Testis (tissue), 3 donors: ENCODE results near the gene COX6A2. TPM values are rescaled to one million over a fixed set of nuclear protein-coding genes. Genes with fewer than 3 reads are reported as not detected.

ENCODE experiments used
- DNase-seq: peaks from one replicate; pipeline ENCODE4 v3.0.0-alpha.2; 2019
- H3K27ac ChIP-seq, 2 donors: fragments of 200-600 bp; sonication (generic); one replicate each; pipeline ENCODE4 v1.5.1; 2019
- H3K27me3 ChIP-seq: fragments of 200-600 bp; sonication (generic); one replicate; pipeline ENCODE4 v1.5.1; 2019
- H3K36me3 ChIP-seq: fragments of 200-600 bp; sonication (generic); one replicate; pipeline ENCODE4 v1.5.1; 2017; ENCODE audit warnings: low read depth; ENCODE audit errors: missing control alignments
- H3K4me1 ChIP-seq: fragments of 200-600 bp; sonication (generic); one replicate; pipeline ENCODE4 v1.5.1; 2019
- H3K4me3 ChIP-seq, 2 donors: fragments of 200-600 bp; sonication (generic); one replicate each; pipeline ENCODE4 v1.5.1; 2017 to 2019
- H3K9me3 ChIP-seq: fragments of 200-600 bp; sonication (generic); one replicate; pipeline ENCODE4 v1.5.1; 2017
- CTCF ChIP-seq, 3 experiments: fragments of 450-650 bp in 2 of 3; fragments of 200-600 bp in 1 of 3; sonication (generic) in 1 of 3; IDR thresholded peaks; one replicate each; pipeline ENCODE4 v1.5.1; 2016 to 2019; ENCODE audit warnings: antibody characterized with exemption in 3 of 3, mild to moderate bottlenecking in 2 of 3, moderate library complexity in 1 of 3
- POLR2A ChIP-seq: fragments of 450-650 bp; IDR thresholded peaks from one replicate; pipeline ENCODE4 v1.6.1; 2017; ENCODE audit warnings: antibody characterized with exemption, mild to moderate bottlenecking, moderate library complexity
- WGBS, 2 donors: methylation state at CpG; one replicate each; pipeline ENCODE4 v1.1.5; 2018; 5-methylcytosine and 5-hydroxymethylcytosine counted together
- intact Hi-C: fragments of 100-400 bp; cut with DNase I; formaldehyde crosslinking; loops from one replicate; pipeline ENCODE4 v1.15.1; 2023; ENCODE audit warnings: low total_unique reads
- polyA plus RNA-seq: library from polyadenylated mRNA; stranded (reverse); fragments of 350-450 nt; fragmentation: Illumina TruSeq; extraction: RNeasy Lipid Tissue Mini Kit (QIAGEN cat#74804); gene quantifications from one replicate; pipeline ENCODE4 v1.2.3, GENCODE V29; 2014; ENCODE audit warnings: low read depth, low replicate concordance; ENCODE audit not compliant: insufficient read depth
- total RNA-seq, 2 donors: library from RNA; depleted of rRNA; stranded (reverse); fragments of >200 nt; gene quantifications; one replicate each; pipeline ENCODE4 v1.2.3, GENCODE V29; 2016

Gene COX6A2
- total and polyA plus RNA-seq, 3 donors from 2014 or later = 1.4 to 14.9 TPM; not detected in 1

DNA sequence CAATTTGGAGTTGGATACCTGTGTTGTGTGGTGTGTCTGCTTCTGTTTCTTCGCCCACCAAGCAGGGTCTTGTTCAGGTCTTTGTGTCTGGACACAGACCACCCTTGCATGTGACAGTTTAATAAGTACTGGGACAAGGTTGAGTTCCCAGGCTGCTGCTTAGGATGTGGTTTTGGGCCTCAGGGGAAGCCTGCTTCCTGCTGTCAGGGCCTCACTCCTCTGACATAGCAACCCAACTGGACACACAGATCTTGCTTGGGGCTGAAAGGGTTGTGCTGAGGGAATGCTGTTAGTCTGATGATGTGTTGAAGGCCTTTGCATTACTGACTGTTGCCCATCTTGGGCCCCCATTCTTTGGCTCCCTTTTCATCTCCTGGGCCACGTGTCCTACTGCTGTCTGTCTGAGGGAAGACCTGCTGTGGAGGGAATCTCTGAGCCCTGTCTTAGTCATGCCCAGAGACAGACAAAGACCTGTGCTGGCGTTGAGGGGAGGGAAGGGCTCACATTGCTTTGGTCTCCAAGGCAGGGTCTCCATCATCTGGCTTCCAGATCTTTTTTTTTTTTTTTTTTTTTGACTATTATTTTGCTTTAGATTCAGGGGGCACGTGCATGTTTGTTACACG, 39.1 kb upstream of the COX6A2 start:
- Histone ChIP-seq H3K4me1 (peaks cover 9% of the 10 kb centered on the region), H3K36me3 (no peaks in the 10 kb centered on the region), H3K27me3 (no peaks in the 10 kb centered on the region), H3K9me3 (no peaks in the 10 kb centered on the region), H3K4me3 (no peak overlapping the region), H3K27ac (no peak overlapping the region)
- DNase-seq = no peak
- TF ChIP-seq POLR2A (no peak), CTCF (IDR thresholded peaks at IDR 0.05) (no peak)
- intact Hi-C loops = no loop called here
- 88 to 89% methylated on average over 4 to 5 of the region's 5 CpGs for WGBS, 2 donors

- H3K27ac ChIP-seq = no peak overlapping the region
- intact Hi-C loops = no loop called here
- H3K4me3 ChIP-seq = no peak overlapping the region
- no peak for DNase-seq
- H3K4me1 ChIP-seq = peaks cover 3% of the 10 kb centered on the region
- no peaks in the 10 kb centered on the region for H3K36me3 ChIP-seq
- no peaks in the 10 kb centered on the region for H3K27me3 ChIP-seq
- H3K9me3 ChIP-seq = no peaks in the 10 kb centered on the region
- 94 to 97% methylated on average over 3 to 18 of the region's 18 CpGs for WGBS, 2 donors
- TF ChIP-seq CTCF (IDR thresholded peaks at IDR 0.05) = no peak
- no peak for TF ChIP-seq POLR2A
Observed at GRCh38 chr16:31466381-31466841, 38.3 kb upstream of the COX6A2 start.

- TF ChIP-seq CTCF (IDR thresholded peaks at IDR 0.05) (no peak), POLR2A (no peak)
- H3K27ac ChIP-seq = no peak overlapping the region
- no peaks in the 10 kb centered on the region for H3K27me3 ChIP-seq
- no peaks in the 10 kb centered on the region for H3K36me3 ChIP-seq
- H3K9me3 ChIP-seq = no peaks in the 10 kb centered on the region
- WGBS, 2 donors = 90 to 92% methylated on average over 19 to 20 of the region's 20 CpGs
- H3K4me1 ChIP-seq = no peaks in the 10 kb centered on the region
- intact Hi-C loops = no loop called here
- DNase-seq = no peak
- no peak overlapping the region for H3K4me3 ChIP-seq
Observed at GRCh38 chr16:31465788-31466370, 37.7 kb upstream of the COX6A2 start.

GRCh38 chr16:31464781-31465260, 36.7 kb upstream of the COX6A2 start:
- intact Hi-C loops = no loop called here
- 86 to 91% methylated on average over 1 to 17 of the region's 17 CpGs for WGBS, 2 donors
- no peak for DNase-seq

More at GRCh38 chr16:31464781-31465260, 36.7 kb upstream of the COX6A2 start:
- H3K9me3 ChIP-seq = no peaks in the 10 kb centered on the region
- no peak overlapping the region for H3K27ac ChIP-seq
- TF ChIP-seq CTCF (IDR thresholded peaks at IDR 0.05) (no peak), POLR2A (no peak)
- no peaks in the 10 kb centered on the region for H3K27me3 ChIP-seq
- H3K4me3 ChIP-seq = no peak overlapping the region
- H3K36me3 ChIP-seq = no peaks in the 10 kb centered on the region
- H3K4me1 ChIP-seq = peaks cover 7% of the 10 kb centered on the region
